Small intestine (tissue), 7 donors: Measurements from ENCODE around the gene BCORL1. TPM values are rescaled to one million over a fixed set of nuclear protein-coding genes. Genes with fewer than 3 reads are reported as not detected.
A peak's percentile ranks its signal among the peaks of the same experiment; 100 is the strongest.

Experiments used
- DNase-seq, 2 donors: peaks; one replicate each; pipeline versions ENCODE4 v3.0.0 to v3.0.0-alpha.2; 2013
- FAIRE-seq: peaks from 2 replicates; lab custom pipeline; 2012; peaks lifted over from hg19 to GRCh38; lab: Jason Lieb, UNC
- H3K27ac ChIP-seq, 3 donors: one replicate each; pipeline ENCODE4 v1.5.1; 2013; ENCODE audit warnings: low read length in 2 of 3, mild to moderate bottlenecking in 2 of 3, control low read depth in 1 of 3, inconsistent platforms in 1 of 3, low read depth in 1 of 3, moderate library complexity in 1 of 3
- H3K27me3 ChIP-seq, 3 donors: one replicate each; pipeline ENCODE4 v1.6.1; 2013; ENCODE audit warnings: low read length in 3 of 3, inconsistent platforms in 1 of 3; ENCODE audit not compliant: control insufficient read depth in 3 of 3, insufficient read depth in 3 of 3
- H3K36me3 ChIP-seq, 3 donors: one replicate each; pipeline ENCODE4 v1.6.1; 2013; ENCODE audit warnings: low read length in 3 of 3, inconsistent platforms in 1 of 3, low read depth in 1 of 3, mild to moderate bottlenecking in 1 of 3, moderate library complexity in 1 of 3; ENCODE audit not compliant: control insufficient read depth in 3 of 3, insufficient read depth in 2 of 3
- H3K4me1 ChIP-seq, 3 donors: one replicate each; pipeline ENCODE4 v1.6.1; 2013; ENCODE audit warnings: low read length in 2 of 3, inconsistent platforms in 1 of 3, low read depth in 1 of 3, mild to moderate bottlenecking in 1 of 3, moderate library complexity in 1 of 3; ENCODE audit not compliant: control insufficient read depth in 3 of 3, insufficient read depth in 2 of 3
- H3K4me3 ChIP-seq, 3 donors: one replicate each; pipeline ENCODE4 v1.5.1; 2013; ENCODE audit warnings: low read length in 3 of 3, control low read depth in 1 of 3, inconsistent platforms in 1 of 3, low read depth in 1 of 3, mild to moderate bottlenecking in 1 of 3, moderate library complexity in 1 of 3
- H3K9me3 ChIP-seq, 2 donors: one replicate each; pipeline ENCODE4 v1.6.1; 2013; ENCODE audit warnings: low read depth in 1 of 2, low read length in 1 of 2; ENCODE audit not compliant: control insufficient read depth in 2 of 2, insufficient read depth in 1 of 2
- WGBS, 3 donors: extraction: QIAGEN DNeasy Blood & Tissue Kit; methylation state at CpG; one replicate each; pipeline ENCODE4 v1.1.7; 2013; 5-methylcytosine and 5-hydroxymethylcytosine counted together
- polyA plus RNA-seq, 4 donors: library from polyadenylated mRNA; stranded (reverse) in 3 of 4; unstranded in 1 of 4; fragments of 200-250 nt in 3 of 4; fragments of 120-200 nt in 1 of 4; gene quantifications; one replicate each; pipeline versions ENCODE4 v1.2.1 to v1.2.3, GENCODE V29; 2013
- donor health status: healthy with polysubstance abuse.
- donor health status: control.
- donor health status: control.
- donor health status: Bipolar disorder and iron deficiency.
- donor health status: healthy.

Gene BCORL1
- polyA plus RNA-seq, 4 donors, result 1.8 to 22.5 (median 3.2) TPM

- FAIRE-seq, result no peak
- Histone ChIP-seq H3K27me3 (no peaks in the 10 kb centered on the region), H3K36me3 (peaks cover 0 to 50% (median 0%) of the 10 kb centered on the region in 3 donors), H3K9me3 (no peaks in the 10 kb centered on the region), H3K4me3 (peak overlapping the region in 1 of 3 donors; percentile 4), H3K27ac (peak overlapping the region in 2 of 3 donors; percentile 43 to 77), H3K4me1 (peaks cover 0 to 18% (median 3%) of the 10 kb centered on the region in 3 donors)
- no peak for DNase-seq
- WGBS, 3 donors, result 58 to 85% (median 63%) methylated on average over 11 of the region's 11 CpGs
Observed at GRCh38 chrX:130085551-130086446, 103.4 kb downstream of the BCORL1 start.

GRCh38 chrX:130086447-130087206, 104.2 kb downstream of the BCORL1 start:
- H3K4me3 ChIP-seq, result peak overlapping the region in 2 of 3 donors; percentile 4 to 7
- FAIRE-seq, result no peak

GRCh38 chrX:130090364-130090763, 107.9 kb downstream of the BCORL1 start:
- DNase-seq (no peak), FAIRE-seq (no peak)
- Histone ChIP-seq H3K9me3 (no peaks in the 10 kb centered on the region), H3K36me3 (peaks cover 0 to 34% (median 3%) of the 10 kb centered on the region in 3 donors), H3K4me3 (no peak overlapping the region), H3K27ac (peak overlapping the region in 1 of 3 donors; percentile 24), H3K4me1 (peaks cover 0 to 26% (median 0%) of the 10 kb centered on the region in 3 donors), H3K27me3 (no peaks in the 10 kb centered on the region)
- WGBS, 3 donors, result 74 to 94% (median 78%) methylated on average over 2 to 3 of the region's 3 CpGs

More at GRCh38 chrX:130086447-130087206, 104.2 kb downstream of the BCORL1 start:
- Histone ChIP-seq H3K36me3 (peaks cover 0 to 46% (median 0%) of the 10 kb centered on the region in 3 donors), H3K27me3 (no peaks in the 10 kb centered on the region), H3K9me3 (no peaks in the 10 kb centered on the region), H3K4me1 (peaks cover 0 to 21% (median 3%) of the 10 kb centered on the region in 3 donors), H3K27ac (peak overlapping the region in 2 of 3 donors; percentile 43 to 77)
- DNase-seq, result peak in 1 of 2 donors; percentile 45
- WGBS, 3 donors, result 57 to 77% (median 59%) methylated on average over 13 of the region's 13 CpGs

- DNase-seq (peak; percentile 72 to 81), FAIRE-seq (no peak)
- H3K4me3 ChIP-seq, result peak overlapping the region in 1 of 3 donors; percentile 10
- peaks cover 0 to 24% (median 2%) of the 10 kb centered on the region in 3 donors for H3K4me1 ChIP-seq
- H3K27me3 ChIP-seq, result no peaks in the 10 kb centered on the region
- peaks cover 0 to 22% (median 3%) of the 10 kb centered on the region in 3 donors for H3K36me3 ChIP-seq
- peak overlapping the region; percentile 74 to 89 (median 85) for H3K27ac ChIP-seq
- WGBS, 3 donors, result 19 to 28% (median 21%) methylated on average over 7 to 10 of the region's 10 CpGs
- H3K9me3 ChIP-seq, result no peaks in the 10 kb centered on the region
Observed at GRCh38 chrX:130091980-130092522, 109.6 kb downstream of the BCORL1 start.

GRCh38 chrX:130093271-130093670, 110.8 kb downstream of the BCORL1 start:
- H3K9me3 ChIP-seq, result no peaks in the 10 kb centered on the region
- H3K27ac ChIP-seq, result peak overlapping the region in 1 of 3 donors; percentile 89
- peaks cover 3 to 33% (median 4%) of the 10 kb centered on the region in 3 donors for H3K4me1 ChIP-seq
- no peak for FAIRE-seq
- no peak for DNase-seq
- no peak overlapping the region for H3K4me3 ChIP-seq
- H3K36me3 ChIP-seq, result peaks cover 0 to 19% (median 3%) of the 10 kb centered on the region in 3 donors
- 45 to 83% (median 59%) methylated on average over 2 of the region's 2 CpGs for WGBS, 3 donors
- no peaks in the 10 kb centered on the region for H3K27me3 ChIP-seq

- Histone ChIP-seq H3K27ac (no peak overlapping the region), H3K4me1 (peaks cover 8 to 46% (median 9%) of the 10 kb centered on the region in 3 donors), H3K27me3 (no peaks in the 10 kb centered on the region), H3K4me3 (no peak overlapping the region), H3K9me3 (no peaks in the 10 kb centered on the region), H3K36me3 (peaks cover 0 to 14% (median 3%) of the 10 kb centered on the region in 3 donors)
- WGBS, 3 donors, result 70 to 73% (median 72%) methylated on average over 7 to 8 of the region's 8 CpGs
- DNase-seq (no peak), FAIRE-seq (no peak)
Observed at GRCh38 chrX:130094696-130095095, 112.3 kb downstream of the BCORL1 start.

GRCh38 chrX:130095249-130096030, 113.0 kb downstream of the BCORL1 start:
- Histone ChIP-seq H3K27me3 (no peaks in the 10 kb centered on the region), H3K27ac (no peak overlapping the region), H3K9me3 (no peaks in the 10 kb centered on the region), H3K36me3 (peaks cover 0 to 16% (median 3%) of the 10 kb centered on the region in 3 donors), H3K4me3 (no peak overlapping the region), H3K4me1 (peaks cover 11 to 53% (median 12%) of the 10 kb centered on the region in 3 donors)
- DNase-seq, result no peak
- no peak for FAIRE-seq
- whole genome bisulfite sequencing, 3 donors, result 82 to 84% (median 84%) methylated on average over 6 of the region's 6 CpGs
